ENCODE results near the gene STK32A. TPM values are rescaled to one million over a fixed set of nuclear protein-coding genes. Genes with fewer than 3 reads are reported as not detected.

STK32A gene
- total RNA-seq, 4 donors from 2014 or later: 1.0 to 1.4 (median 1.3) TPM

DNA sequence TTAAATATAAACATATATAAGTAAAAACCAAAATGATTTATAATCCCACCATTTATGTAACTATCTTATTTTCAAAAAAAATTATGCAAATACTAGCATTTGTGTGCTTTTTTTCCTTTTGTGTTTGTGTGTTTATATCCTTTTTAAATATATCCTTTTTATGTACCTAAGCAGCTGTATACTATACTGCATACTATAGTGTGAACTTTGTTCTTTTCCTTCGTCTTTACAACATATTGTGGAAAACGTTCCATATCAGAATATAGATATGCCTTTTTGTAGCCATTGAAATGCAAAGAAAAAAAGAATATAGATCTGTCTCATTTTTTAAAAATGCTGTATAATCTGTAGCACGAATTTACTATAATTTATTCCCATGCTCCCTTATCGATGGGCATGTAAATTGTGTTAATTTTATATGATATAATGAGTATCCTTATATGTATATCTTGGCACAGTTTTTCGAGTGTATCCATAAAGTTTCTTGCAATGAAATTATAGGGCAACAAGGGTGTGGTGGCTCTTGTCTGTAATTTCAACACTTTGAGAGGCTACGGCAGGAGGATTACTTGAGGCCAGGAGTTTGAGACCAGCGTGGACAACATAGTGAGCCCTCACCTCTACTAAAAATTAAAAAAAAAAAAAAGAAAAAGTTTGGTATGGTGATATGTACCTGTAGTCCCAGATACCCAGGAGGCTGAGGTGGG lies 83.3 kb downstream of the STK32A start:
- TF ChIP-seq POLR2AphosphoS5 (IDR thresholded peaks at IDR 0.05): no peak
- TF ChIP-seq, protein P1, sequence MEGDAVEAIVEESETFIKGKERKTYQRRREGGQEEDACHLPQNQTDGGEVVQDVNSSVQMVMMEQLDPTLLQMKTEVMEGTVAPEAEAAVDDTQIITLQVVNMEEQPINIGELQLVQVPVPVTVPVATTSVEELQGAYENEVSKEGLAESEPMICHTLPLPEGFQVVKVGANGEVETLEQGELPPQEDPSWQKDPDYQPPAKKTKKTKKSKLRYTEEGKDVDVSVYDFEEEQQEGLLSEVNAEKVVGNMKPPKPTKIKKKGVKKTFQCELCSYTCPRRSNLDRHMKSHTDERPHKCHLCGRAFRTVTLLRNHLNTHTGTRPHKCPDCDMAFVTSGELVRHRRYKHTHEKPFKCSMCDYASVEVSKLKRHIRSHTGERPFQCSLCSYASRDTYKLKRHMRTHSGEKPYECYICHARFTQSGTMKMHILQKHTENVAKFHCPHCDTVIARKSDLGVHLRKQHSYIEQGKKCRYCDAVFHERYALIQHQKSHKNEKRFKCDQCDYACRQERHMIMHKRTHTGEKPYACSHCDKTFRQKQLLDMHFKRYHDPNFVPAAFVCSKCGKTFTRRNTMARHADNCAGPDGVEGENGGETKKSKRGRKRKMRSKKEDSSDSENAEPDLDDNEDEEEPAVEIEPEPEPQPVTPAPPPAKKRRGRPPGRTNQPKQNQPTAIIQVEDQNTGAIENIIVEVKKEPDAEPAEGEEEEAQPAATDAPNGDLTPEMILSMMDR (IDR thresholded peaks at IDR 0.05): no peak
- no peak for TF ChIP-seq EP300 (IDR thresholded peaks at IDR 0.05)
- TF ChIP-seq POLR2A (IDR thresholded peaks at IDR 0.05; ENCODE audit: low read depth): no peak
- WGBS: 88% methylated on average over 7 of the region's 7 CpGs
- Histone ChIP-seq H3K27ac (replicated peaks in 1 of 4) (no peak overlapping the region), H3K4me3 (no peak overlapping the region), H3K9me3 (no peaks in the 10 kb centered on the region), H3K4me1 (no peaks in the 10 kb centered on the region), H3K36me3 (no peaks in the 10 kb centered on the region), H3K27me3 (no peaks in the 10 kb centered on the region)
- no peak for DNase-seq (ENCODE audit: extremely low spot score)
- intact Hi-C loops (cut with DNase I): no loop called here

DNA sequence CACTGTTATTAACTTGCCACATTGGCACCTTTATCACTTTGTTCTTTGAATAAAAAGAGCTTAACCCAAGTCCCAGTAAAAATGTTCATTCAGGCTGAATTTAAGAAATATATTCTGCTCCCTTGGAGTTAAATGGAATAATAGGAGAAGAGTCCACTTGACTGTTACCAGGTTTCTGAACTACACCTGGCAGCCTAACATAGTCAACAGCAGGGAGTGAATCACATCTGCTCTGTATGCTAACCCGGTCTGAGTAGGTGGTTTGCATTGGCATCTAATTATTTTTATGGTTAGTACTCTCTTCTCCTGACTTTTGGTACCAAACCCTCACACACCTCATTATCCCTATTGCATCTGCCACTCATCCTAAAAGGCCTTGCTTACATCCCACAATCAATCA lies 86.7 kb downstream of the STK32A start:
- Histone ChIP-seq H3K4me1 (no peaks in the 10 kb centered on the region), H3K36me3 (no peaks in the 10 kb centered on the region), H3K27me3 (no peaks in the 10 kb centered on the region), H3K9me3 (no peaks in the 10 kb centered on the region), H3K27ac (replicated peaks in 1 of 4) (no peak overlapping the region), H3K4me3 (no peak overlapping the region)
- intact Hi-C loops (cut with DNase I): no loop called here
- DNase-seq (ENCODE audit: extremely low spot score): no peak
- WGBS: 92% methylated on average over 1 of the region's 1 CpG
- TF ChIP-seq POLR2A (IDR thresholded peaks at IDR 0.05; ENCODE audit: low read depth) (no peak), POLR2AphosphoS5 (IDR thresholded peaks at IDR 0.05) (no peak), EP300 (IDR thresholded peaks at IDR 0.05) (no peak)
- TF ChIP-seq, protein P1 (IDR thresholded peaks at IDR 0.05): no peak

DNA sequence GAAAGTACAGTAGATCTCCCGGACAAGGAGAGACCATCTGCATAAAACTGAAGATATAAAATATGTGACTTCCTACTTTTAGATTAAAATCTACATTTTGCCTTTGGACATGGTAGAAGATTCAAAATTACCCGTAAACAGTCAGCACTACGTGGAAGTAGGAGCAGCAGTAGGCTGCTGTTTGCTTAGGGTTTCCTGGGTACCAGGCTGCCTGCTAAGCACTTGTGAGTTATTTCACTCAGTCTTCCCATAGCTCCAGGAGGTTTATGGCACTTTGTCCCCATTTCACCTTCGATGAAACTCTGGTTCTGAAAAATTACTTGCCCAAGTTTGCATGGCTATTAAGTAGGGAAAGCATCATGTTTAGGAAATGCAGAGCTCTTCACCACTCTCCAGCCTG lies 92.6 kb downstream of the STK32A start:
- intact Hi-C loops (cut with DNase I): no loop called here
- Histone ChIP-seq H3K9me3 (no peaks in the 10 kb centered on the region), H3K4me1 (no peaks in the 10 kb centered on the region), H3K36me3 (no peaks in the 10 kb centered on the region), H3K4me3 (no peak overlapping the region), H3K27ac (replicated peaks in 1 of 4) (no peak overlapping the region), H3K27me3 (no peaks in the 10 kb centered on the region)
- 74% methylated on average over 4 of the region's 4 CpGs for WGBS
- no peak for TF ChIP-seq EP300 (IDR thresholded peaks at IDR 0.05)
- TF ChIP-seq, protein P1 (IDR thresholded peaks at IDR 0.05): no peak
- no peak for TF ChIP-seq POLR2AphosphoS5 (IDR thresholded peaks at IDR 0.05)
- TF ChIP-seq POLR2A (IDR thresholded peaks at IDR 0.05; ENCODE audit: low read depth): no peak
- DNase-seq (ENCODE audit: extremely low spot score): no peak

DNA sequence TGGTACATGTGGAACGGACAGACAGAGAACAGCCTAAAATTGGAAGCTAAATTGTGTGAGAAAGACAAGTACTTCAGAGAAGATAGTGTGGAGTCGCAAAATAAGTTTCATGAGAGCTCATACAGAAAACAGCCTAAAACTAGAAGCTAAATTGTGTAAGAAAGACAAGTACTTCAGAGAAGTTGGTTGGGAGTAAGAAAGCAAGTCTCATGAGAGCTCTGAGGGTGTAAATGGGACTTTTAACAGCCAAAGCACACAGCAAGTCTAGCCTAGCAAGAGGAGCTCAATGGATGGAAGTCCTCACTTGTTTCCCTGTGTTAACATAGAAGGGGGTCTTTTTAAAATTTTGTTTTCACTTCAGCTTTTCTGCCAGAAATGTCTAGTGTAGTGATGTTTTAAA lies 93.1 kb downstream of the STK32A start:
- H3K4me3 ChIP-seq: no peak overlapping the region
- H3K36me3 ChIP-seq: no peaks in the 10 kb centered on the region
- DNase-seq (ENCODE audit: extremely low spot score): no peak
- WGBS: 87% methylated on average over 2 of the region's 2 CpGs
- no peaks in the 10 kb centered on the region for H3K9me3 ChIP-seq
- TF ChIP-seq POLR2A (IDR thresholded peaks at IDR 0.05; ENCODE audit: low read depth): no peak
- no peak for TF ChIP-seq EP300 (IDR thresholded peaks at IDR 0.05)
- intact Hi-C loops (cut with DNase I): no loop called here
- no peak overlapping the region for H3K27ac ChIP-seq (replicated peaks in 1 of 4)
- no peaks in the 10 kb centered on the region for H3K27me3 ChIP-seq
- H3K4me1 ChIP-seq: no peaks in the 10 kb centered on the region

DNA sequence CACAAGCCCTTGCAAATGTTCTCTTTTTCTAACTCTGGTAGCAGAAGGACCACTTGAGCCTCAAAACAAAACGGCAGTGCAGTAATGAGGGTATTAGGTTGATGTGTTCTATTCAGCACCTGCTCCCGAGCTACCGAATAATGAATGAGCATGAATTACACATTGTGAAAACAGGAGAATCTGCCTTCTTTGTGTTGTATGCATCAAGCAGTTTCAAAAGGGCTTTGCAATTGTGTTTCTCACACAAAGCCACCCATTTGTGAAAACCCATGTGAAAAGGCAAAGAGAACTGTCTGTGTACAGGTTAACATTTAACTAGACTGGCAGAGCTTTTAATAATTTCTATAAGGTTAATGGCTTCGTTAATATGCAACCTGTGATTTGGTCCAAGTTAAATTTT lies 97.8 kb downstream of the STK32A start:
- no peaks in the 10 kb centered on the region for H3K9me3 ChIP-seq
- H3K27ac ChIP-seq (replicated peaks in 1 of 4): no peak overlapping the region
- H3K27me3 ChIP-seq: no peaks in the 10 kb centered on the region
- WGBS: 73% methylated on average over 4 of the region's 4 CpGs
- H3K4me1 ChIP-seq: no peaks in the 10 kb centered on the region
- H3K36me3 ChIP-seq: no peaks in the 10 kb centered on the region
- no peak for DNase-seq (ENCODE audit: extremely low spot score)
- no peak overlapping the region for H3K4me3 ChIP-seq
- intact Hi-C loops (cut with DNase I): no loop called here
- no peak for TF ChIP-seq EP300 (IDR thresholded peaks at IDR 0.05)
- TF ChIP-seq POLR2A (IDR thresholded peaks at IDR 0.05; ENCODE audit: low read depth): no peak
- TF ChIP-seq POLR2AphosphoS5 (IDR thresholded peaks at IDR 0.05): no peak
- TF ChIP-seq, protein P1 (IDR thresholded peaks at IDR 0.05): no peak

Measured in esophagus muscularis mucosa (tissue), 4 donors.